HG03575 (cell line): ENCODE results near the gene OVOL1.

ENCODE experiments used
- ATAC-seq: cut with Tn5 transposase; IDR thresholded peaks from one replicate; pipeline ENCODE4 v1.9.1; 2021; ENCODE audit not compliant: unreplicated experiment, insufficient number of reproducible peaks, low FRiP score; ENCODE audit errors: extremely low read depth

OVOL1 gene

DNA sequence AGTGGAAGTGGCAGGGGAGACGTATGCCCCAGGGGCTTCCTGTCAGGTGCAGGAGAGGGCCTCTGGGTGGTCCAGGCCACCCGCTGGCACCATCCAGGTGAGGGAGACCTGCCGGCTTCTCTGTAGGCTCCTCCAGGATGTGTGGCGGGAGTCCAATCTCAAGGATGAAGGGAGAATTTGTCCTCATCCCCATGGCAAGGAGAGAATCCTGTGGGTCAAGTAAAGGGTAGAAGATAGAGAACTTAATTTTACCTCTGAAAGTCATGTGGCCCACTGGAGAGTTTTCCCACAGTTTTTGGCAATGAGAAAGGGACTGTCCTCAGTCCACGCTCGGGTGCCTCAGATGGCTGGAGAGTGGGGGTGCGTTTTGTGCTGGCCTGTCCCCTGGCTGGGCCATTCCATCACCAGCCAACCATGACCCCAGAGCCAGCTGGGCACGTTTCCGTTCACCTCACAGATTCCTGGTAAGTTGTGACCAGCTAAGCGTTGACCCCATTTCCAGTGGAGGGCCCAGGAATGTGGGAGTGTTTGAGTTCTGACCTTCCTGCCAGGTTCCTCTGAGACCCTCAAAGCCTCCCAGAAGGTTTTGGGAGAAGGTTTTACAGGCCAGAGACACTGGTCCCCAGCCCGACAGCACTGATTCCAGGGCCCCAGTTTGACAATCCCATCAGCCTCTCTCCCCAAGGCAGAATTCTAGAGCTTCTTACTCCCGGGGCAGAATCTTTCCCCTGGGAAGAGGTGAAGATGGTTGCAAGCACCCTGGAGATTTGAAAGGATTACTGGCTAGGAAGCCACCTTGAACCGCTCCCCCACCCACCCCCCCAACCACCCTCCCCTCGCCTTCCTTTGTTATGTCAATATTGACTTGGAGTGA is 2.6 kb downstream of the OVOL1 start:
- ATAC-seq = no peak

DNA sequence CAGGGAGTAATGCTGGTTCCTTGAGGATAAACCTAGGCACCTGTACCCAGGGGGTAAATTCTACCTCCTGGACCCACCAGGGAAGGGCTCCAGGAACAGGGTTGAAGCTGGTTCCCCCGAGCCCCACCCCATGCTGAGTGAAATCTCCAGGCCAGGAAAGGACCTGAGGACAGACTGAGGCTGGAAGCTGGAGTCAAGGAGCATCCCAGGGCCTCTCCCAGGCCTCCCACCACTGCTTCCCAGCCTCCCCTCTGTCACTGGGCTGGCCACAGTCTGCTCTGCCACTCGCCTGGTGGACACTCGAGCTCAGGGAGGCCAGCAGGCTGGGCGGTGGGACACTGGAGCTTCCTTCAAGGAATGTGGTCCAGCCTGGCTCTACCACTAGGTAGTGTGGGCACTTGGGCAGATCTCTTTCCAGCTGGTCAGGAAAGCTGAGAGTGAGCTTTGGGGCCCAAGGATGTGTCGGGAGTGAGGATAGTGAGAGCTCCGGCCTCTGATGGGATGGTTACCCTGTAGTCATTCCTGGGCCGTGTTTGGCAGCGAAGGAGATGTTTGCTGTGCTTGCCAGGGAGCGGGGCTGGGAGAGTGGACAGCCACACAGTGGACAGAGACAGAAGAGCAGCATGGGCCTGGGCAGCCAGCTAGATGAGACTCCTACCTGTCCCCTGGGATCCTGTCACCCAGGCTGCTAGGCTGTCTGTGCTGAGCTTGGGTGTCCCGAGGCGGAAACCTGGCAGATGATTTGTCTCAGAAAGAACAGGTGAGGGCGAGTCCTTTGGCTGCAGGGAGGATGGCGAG is 3.4 kb downstream of the OVOL1 start:
- ATAC-seq = no peak

DNA sequence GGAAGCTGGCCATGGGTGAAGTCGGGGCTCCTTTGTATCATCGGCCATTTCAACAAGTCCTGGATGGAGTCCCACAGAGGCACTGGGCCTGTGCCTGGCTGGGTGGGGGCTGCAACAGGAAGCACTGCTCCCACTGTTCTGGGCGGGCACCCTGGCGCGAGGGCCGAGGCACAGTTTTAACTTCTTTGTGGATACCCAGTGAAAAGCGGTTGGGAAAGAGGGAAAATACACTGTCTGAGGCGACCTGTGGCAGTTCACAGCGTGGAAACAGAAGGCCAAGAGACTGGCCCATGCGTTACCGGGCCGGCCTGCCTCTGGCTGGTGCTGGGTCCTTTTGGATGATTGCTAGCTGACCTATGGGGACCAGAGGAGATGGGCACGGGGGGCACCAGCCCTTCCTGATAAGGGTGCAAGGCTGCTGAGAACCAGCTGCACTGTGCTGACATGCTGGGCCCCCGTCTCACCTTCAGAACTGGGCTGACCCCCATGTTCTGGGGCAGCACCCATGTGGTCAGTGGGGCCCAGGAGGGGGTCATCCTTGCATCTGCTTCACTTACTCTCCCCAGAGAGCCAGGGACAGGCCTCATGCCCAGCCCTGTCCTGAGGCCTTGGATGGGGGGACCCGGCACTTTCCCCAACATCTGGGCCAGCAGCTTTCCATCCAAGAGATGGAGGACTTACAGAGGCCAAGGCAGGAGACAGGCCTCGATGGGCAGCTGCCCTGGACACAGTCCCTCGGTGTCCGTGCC is 4.2 kb downstream of the OVOL1 start:
- ATAC-seq = no peak

- ATAC-seq = no peak
These were observed 4.9 kb downstream of the OVOL1 start for GRCh38 chr11:65791719-65792213.

DNA sequence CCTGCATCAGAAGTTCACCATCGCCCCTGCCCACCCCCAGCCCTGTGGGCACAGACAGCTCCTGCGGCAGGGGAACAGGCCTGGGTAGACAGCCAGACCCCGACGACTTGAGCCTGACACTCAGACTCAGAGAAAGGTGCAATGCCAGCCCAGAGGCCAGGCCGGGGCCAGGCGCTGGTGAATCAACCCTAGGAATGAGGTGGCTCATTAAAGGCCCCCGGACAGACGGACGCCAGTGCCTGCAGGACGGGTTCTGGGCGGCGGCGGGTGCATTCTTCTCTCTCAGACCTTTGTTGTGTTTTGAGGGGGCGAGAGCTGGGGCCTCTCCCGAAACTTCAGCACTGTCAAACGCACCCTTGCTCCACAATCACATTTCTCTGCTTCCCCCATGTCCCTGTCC is 5.6 kb downstream of the OVOL1 start:
- no peak for ATAC-seq

DNA sequence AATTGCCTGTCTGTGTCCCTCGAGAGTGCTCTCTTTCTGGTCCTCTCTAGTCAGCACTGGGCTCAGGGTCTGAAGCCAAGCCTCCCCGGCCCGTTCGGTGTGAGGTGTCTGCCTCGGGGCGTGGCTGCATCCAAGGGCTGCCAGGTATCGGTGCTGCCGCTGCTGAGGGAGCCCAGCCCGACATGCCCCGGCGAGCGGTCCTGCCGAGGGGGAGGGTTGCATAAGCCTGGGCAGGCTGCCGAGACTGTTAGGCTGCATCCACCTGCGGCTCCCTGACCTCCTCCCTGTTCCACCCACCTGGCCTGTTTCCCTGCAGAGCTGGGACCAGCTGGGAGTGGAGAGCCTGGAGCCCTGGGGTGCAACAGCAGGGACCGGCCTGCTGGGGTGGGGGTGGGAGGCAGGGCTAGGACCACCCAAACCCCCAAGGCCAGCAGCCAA is 6.3 kb downstream of the OVOL1 start:
- ATAC-seq = no peak

- no peak for ATAC-seq
These were observed 7.0 kb downstream of the OVOL1 start for GRCh38 chr11:65793625-65794400.

DNA sequence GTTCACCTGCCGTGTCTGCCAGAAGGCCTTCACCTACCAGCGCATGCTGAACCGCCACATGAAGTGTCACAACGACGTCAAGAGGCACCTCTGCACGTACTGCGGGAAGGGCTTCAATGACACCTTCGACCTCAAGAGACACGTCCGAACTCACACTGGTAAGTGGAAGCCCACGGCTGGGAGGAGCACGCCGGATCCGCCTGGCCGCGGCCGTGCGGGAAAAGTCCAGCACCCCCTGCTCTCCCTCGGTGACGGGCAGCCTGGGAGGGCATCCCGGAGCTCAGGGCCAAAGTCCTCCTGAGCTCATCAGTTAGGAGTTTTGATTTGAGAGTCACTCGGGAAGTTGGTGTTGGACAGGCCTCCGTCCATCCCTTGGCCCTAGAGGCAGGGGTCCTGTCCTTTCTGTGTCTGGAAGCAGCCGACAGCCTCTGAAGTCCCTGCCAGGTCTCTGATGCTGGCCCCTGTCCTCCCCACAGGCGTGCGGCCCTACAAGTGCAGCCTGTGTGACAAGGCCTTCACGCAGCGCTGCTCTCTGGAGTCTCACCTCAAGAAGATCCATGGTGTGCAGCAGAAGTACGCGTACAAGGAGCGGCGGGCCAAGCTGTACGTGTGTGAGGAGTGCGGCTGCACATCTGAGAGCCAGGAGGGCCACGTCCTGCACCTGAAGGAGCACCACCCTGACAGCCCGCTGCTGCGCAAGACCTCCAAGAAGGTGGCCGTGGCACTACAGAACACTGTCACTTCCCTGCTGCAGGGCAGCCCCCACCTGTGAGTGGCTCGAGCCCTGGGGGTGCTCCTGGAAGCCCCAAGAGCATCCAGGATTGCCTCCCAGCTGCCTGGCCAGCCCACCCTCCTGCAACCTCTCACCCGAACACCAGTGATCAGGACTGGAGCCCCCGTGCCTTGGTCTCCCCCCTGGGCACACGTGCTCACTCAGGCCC is 8.0 kb downstream of the OVOL1 start:
- no peak for ATAC-seq

DNA sequence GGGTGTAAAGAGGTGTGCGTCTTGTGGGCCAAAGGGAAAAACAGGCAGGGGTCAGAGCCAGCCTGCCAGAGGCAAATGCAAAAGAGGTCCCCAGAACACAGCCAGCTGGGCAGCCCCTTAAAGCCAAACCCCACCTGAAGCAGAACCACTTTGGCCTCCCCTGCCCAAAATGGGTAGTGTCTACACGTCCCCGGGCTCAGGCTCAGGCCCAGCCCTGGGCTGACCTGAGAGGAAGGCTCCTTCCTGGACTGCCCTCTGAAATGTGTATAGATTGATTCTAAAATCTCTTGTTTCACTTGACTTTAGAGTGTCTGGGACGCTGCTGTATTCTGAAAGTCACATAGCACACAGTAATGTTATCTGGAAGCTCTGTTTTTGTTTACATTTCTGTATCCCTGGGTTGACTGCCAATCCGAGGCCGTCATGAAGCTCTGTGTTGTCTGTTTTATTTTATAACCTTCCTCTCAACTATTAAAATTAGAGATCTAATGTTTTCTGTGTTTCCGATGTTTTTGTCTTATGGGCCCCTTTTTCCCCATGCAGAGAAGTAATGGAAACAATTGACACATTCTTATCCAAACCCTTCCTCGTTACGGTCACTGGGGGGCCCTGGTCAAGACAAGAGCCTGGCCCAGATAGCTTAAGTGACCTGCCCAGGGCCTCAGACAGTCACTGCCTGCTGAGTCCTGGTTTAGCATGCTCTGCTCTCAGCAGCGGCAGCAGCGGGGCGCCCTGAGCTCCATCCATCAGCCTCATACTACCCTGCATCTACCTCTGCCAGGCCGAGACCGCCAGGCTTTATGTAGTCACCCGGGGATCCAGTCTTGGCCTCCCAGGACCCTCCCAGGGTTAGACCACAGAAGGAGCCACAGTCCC is 10.1 kb downstream of the OVOL1 start:
- ATAC-seq = no peak

DNA sequence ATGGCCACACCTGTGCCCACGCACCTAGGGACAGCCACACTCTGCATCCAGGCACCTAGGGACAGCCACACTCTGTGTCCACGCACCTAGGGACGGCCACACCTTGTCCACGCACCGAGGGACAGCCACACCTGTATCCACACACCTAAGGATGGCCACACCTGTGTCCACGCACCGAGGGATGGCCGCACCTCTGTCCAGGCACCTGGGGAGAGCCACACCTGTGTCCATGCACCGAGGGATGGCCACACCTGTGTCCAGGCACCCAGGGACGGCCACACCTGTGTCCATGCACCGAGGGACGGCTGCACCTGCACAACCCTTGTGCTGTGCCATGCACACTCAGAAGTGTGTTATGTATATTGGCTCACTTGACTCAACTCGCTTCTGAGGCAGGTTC is 10.8 kb downstream of the OVOL1 start:
- no peak for ATAC-seq

- no peak for ATAC-seq
These were observed 12.0 kb downstream of the OVOL1 start for GRCh38 chr11:65798882-65799281.

DNA sequence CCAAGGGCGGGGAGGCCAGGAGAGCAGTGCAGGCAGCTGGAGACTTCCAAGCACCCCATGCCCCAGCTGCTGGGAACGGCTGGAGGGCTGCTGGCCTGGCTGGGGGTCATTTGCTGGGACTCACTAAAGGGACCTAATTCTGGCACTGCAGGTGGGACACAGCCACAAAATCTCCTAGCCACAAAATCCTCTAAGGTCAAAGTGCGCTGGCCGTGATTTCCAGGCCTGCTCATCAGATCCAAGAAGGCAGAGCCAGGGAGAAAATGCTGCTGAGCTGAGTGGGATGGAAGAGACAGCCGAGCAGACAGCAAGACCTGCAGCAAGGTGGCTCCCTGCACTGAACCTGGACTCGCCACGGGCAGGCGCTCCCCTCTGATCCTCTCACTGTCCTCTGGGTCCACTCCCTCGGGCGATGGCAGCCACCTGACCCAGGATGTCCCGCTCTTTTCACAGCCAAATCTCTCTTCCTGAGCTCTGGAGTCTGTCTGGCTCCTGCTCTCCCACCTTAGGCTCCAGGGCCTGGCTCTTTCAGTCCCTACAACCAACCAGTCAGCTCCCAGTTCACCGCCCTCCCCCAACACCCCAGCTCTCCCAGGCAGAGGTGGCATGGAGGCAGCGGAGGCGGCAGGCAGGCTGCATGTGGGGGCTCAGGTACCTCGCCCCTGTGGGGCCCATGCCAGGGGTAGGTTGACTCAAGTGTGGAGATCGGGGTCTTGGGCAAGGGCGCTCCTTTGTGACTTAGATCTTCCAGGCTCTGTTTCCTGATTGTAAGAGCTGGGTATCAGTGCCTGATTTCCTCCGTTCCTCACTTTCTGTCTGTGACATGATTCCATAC is 14.5 kb downstream of the OVOL1 start:
- no peak for ATAC-seq

- no peak for ATAC-seq
These were observed 16.0 kb downstream of the OVOL1 start for GRCh38 chr11:65802841-65803240.

DNA sequence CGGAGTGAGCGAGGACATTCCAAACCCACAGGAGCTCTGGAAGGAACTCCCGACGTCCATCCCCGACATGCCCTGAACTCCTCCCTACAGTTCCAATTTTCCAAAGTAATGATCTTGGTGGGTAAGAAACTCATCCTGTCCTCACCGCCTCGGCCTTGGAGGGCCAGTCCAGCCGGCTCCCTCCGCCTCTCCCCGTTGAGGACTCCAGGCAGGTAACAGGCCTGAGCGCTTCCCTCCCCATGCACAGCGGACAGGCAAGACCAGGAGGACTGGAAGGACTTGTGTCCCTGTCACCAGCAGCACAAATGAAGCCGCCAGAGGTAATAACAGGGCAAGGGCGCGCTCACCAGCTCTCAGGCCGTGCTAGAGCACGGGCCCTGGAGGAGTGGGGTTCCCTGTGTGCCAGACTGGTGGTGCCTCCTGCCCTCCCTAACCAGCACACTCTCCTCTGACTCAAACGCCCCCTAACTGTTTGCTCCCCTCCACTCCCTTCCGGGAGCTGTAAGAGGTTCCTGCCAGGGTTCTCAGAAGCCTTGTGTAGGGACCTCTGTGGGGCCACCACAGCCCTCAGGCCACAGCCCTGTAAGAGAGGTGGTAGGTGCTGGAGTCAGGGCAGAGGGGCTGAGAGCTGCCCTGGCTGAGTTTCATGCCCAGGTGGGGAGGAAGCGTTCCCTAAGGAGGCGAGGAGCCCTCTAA is 17.1 kb downstream of the OVOL1 start:
- no peak for ATAC-seq

GRCh38 chr11:65806979-65807378 is 20.1 kb downstream of the OVOL1 start:
- ATAC-seq = no peak
